Measurements from ENCODE around the gene EFNA5.

GRCh38 chr5:107646418-107646817 lies 24.3 kb downstream of the EFNA5 start:
- no peak for TF ChIP-seq GATA2 (IDR thresholded peaks at IDR 0.05; ENCODE audit: low read depth, low read length)
- no peak for TF ChIP-seq GATA3 (IDR thresholded peaks at IDR 0.05; ENCODE audit: low read depth, low read length)

Data from SH-SY5Y (cell line).